Stimulated activated CD8-positive, alpha-beta memory T cell treated with anti-CD3 and anti-CD28 coated beads, Interleukin-7, amount 100 ng/mL, for 24 hours (primary cell): Measurements from ENCODE around the gene CACNA1C.
"Not testable (repeated sequence)": the region's sequence is repeated elsewhere in the genome, so short reads cannot be mapped to it uniquely, and the experiment has no call there.

Experiments
- DNase-seq: peaks from one replicate; pipeline ENCODE4 v3.0.0-alpha.2; 2020; ENCODE audit warnings: low read depth

Gene CACNA1C

GRCh38 chr12:2234646-2235350 is 182.0 kb downstream of the CACNA1C start:
- DNase-seq, result no peak

- no peak for DNase-seq
Observed at GRCh38 chr12:2236506-2237294, 183.9 kb downstream of the CACNA1C start.

- no peak for DNase-seq
Observed at GRCh38 chr12:2238111-2238510, 185.3 kb downstream of the CACNA1C start.

GRCh38 chr12:2239381-2239871 is 186.6 kb downstream of the CACNA1C start:
- no peak for DNase-seq

- DNase-seq, result no peak
Observed at GRCh38 chr12:2240390-2240789, 187.6 kb downstream of the CACNA1C start.

GRCh38 chr12:2240984-2241383 is 188.2 kb downstream of the CACNA1C start:
- DNase-seq, result no peak

GRCh38 chr12:2242216-2242615 is 189.4 kb downstream of the CACNA1C start:
- DNase-seq, result no peak

GRCh38 chr12:2242816-2243215 is 190.0 kb downstream of the CACNA1C start:
- DNase-seq, result no peak

GRCh38 chr12:2243275-2243674 is 190.5 kb downstream of the CACNA1C start:
- DNase-seq, result no peak

GRCh38 chr12:2244013-2244861 is 191.4 kb downstream of the CACNA1C start:
- no peak for DNase-seq

- no peak for DNase-seq
Observed at GRCh38 chr12:2246358-2246757, 193.6 kb downstream of the CACNA1C start.

- DNase-seq, result no peak
Observed at GRCh38 chr12:2247120-2247519, 194.3 kb downstream of the CACNA1C start.

- DNase-seq, result no peak
Observed at GRCh38 chr12:2247596-2247995, 194.8 kb downstream of the CACNA1C start.

- no peak for DNase-seq
Observed at GRCh38 chr12:2248087-2248900, 195.5 kb downstream of the CACNA1C start.

GRCh38 chr12:2248901-2249381 is 196.2 kb downstream of the CACNA1C start:
- no peak for DNase-seq

- no peak for DNase-seq
Observed at GRCh38 chr12:2250797-2251196, 198.0 kb downstream of the CACNA1C start.

- no peak for DNase-seq
Observed at GRCh38 chr12:2251526-2252209, 198.9 kb downstream of the CACNA1C start.

- DNase-seq, result no peak
Observed at GRCh38 chr12:2255311-2255710, 202.5 kb downstream of the CACNA1C start.

GRCh38 chr12:2255731-2256130 is 202.9 kb downstream of the CACNA1C start:
- not testable (repeated sequence) for DNase-seq

GRCh38 chr12:2256453-2256852 is 203.7 kb downstream of the CACNA1C start:
- DNase-seq, result no peak

GRCh38 chr12:2256915-2257314 is 204.1 kb downstream of the CACNA1C start:
- no peak for DNase-seq
